OCI-LY3 (cell line): Measurements from ENCODE around the gene WSCD2.

Source experiments
- EZH2phosphoT487 ChIP-seq: fragments of 200-600 bp; shearing (Covaris generic); IDR thresholded peaks from 2 replicates; pipeline ENCODE4 v1.6.1; 2018; ENCODE audit warnings: antibody characterized with exemption, mixed run types, low read depth
- TF ChIP-seq, protein P1 (sequence below): fragments of 200-600, 300-600 bp; sonication (generic); IDR thresholded peaks from 2 replicates; pipeline ENCODE4 v1.5.1; 2014; ENCODE audit warnings: antibody characterized with exemption, low read length, low read depth

GRCh38 chr12:108093209-108093608 lies 35.9 kb upstream of the WSCD2 start:
- TF ChIP-seq, protein P1, sequence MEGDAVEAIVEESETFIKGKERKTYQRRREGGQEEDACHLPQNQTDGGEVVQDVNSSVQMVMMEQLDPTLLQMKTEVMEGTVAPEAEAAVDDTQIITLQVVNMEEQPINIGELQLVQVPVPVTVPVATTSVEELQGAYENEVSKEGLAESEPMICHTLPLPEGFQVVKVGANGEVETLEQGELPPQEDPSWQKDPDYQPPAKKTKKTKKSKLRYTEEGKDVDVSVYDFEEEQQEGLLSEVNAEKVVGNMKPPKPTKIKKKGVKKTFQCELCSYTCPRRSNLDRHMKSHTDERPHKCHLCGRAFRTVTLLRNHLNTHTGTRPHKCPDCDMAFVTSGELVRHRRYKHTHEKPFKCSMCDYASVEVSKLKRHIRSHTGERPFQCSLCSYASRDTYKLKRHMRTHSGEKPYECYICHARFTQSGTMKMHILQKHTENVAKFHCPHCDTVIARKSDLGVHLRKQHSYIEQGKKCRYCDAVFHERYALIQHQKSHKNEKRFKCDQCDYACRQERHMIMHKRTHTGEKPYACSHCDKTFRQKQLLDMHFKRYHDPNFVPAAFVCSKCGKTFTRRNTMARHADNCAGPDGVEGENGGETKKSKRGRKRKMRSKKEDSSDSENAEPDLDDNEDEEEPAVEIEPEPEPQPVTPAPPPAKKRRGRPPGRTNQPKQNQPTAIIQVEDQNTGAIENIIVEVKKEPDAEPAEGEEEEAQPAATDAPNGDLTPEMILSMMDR = no peak
- TF ChIP-seq EZH2phosphoT487 = no peak
